HepG2 (cell line): Measurements from ENCODE around the gene KLHL21.
"Not testable (repeated sequence)": the region's sequence is repeated elsewhere in the genome, so short reads cannot be mapped to it uniquely, and the experiment has no call there.

ENCODE experiments used
- NAIF1 ChIP-seq: sonication (generic); formaldehyde crosslinking; IDR thresholded peaks from 2 replicates; pipeline ENCODE4 v1.5.0; 2020; ENCODE audit warnings: mild to moderate bottlenecking, missing genetic modification reagents, borderline replicate concordance
- PAF1 ChIP-seq: IDR thresholded peaks from 2 replicates; pipeline ENCODE4 v1.6.1; 2016; ENCODE audit warnings: missing genetic modification reagents, missing compliant biosample characterization
- TARDBP ChIP-seq: sonication (generic); formaldehyde crosslinking; IDR thresholded peaks from 2 replicates; pipeline ENCODE4 v1.8.0; 2022; ENCODE audit warnings: mild to moderate bottlenecking, missing genetic modification reagents
- ZNF276 ChIP-seq: sonication (generic); formaldehyde crosslinking; IDR thresholded peaks from 2 replicates; pipeline ENCODE4 v1.4.0; 2020; ENCODE audit warnings: mild to moderate bottlenecking, low read depth, missing genetic modification reagents
- TF ChIP-seq, protein P1 (sequence below): IDR thresholded peaks from 2 replicates; pipeline ENCODE4 v1.6.1; 2018; ENCODE audit warnings: missing genetic modification reagents, mild to moderate bottlenecking, missing compliant biosample characterization
- TF ChIP-seq, protein P2 (sequence below): sonication (generic); formaldehyde crosslinking; IDR thresholded peaks from 2 replicates; pipeline ENCODE4 v1.9.0; 2021; ENCODE audit warnings: missing genetic modification reagents, borderline replicate concordance

DNA sequence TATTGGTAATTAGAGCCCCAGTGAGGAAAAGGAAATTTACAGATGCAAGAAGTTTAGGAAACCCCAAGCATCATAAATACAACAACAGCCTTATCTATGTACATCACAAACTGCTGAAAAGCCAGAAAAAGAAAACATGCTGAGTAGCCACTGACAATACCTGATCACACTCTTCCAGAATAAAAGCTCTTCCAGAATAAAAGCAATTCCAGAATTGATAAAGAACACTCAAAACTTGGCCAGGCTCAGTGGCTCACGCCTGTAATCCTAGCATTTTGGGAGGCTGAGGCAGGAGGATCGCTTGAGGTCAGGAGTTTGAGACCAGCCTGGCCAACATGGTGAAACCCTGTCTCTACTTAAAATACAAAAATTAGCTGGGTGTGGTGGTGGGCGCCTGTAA lies 38.2 kb upstream of the KLHL21 start:
- TF ChIP-seq ZNF276 (CRISPR knock-in tag); TARDBP; PAF1 (CRISPR knock-in tag); NAIF1 (CRISPR knock-in tag): not testable (repeated sequence)
- TF ChIP-seq, protein P1, sequence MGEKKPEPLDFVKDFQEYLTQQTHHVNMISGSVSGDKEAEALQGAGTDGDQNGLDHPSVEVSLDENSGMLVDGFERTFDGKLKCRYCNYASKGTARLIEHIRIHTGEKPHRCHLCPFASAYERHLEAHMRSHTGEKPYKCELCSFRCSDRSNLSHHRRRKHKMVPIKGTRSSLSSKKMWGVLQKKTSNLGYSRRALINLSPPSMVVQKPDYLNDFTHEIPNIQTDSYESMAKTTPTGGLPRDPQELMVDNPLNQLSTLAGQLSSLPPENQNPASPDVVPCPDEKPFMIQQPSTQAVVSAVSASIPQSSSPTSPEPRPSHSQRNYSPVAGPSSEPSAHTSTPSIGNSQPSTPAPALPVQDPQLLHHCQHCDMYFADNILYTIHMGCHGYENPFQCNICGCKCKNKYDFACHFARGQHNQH: not testable (repeated sequence)
- TF ChIP-seq, protein P2, sequence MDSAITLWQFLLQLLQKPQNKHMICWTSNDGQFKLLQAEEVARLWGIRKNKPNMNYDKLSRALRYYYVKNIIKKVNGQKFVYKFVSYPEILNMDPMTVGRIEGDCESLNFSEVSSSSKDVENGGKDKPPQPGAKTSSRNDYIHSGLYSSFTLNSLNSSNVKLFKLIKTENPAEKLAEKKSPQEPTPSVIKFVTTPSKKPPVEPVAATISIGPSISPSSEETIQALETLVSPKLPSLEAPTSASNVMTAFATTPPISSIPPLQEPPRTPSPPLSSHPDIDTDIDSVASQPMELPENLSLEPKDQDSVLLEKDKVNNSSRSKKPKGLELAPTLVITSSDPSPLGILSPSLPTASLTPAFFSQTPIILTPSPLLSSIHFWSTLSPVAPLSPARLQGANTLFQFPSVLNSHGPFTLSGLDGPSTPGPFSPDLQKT: not testable (repeated sequence)
